ENCODE data around the gene WFIKKN2. TPM values are rescaled to one million over a fixed set of nuclear protein-coding genes. Genes with fewer than 3 reads are reported as not detected.

Gene WFIKKN2
- total and polyA plus RNA-seq, 2 of the 13 experiments (the other 11 are each of a cell fraction or from before 2014, with no cell fraction given), result not detected

GRCh38 chr17:50866950-50867362, 31.6 kb downstream of the WFIKKN2 start (continued):
- no peak for TF ChIP-seq ZNF510 (CRISPR knock-in tag; IDR thresholded peaks at IDR 0.05; ENCODE audit: low read depth)
- TF ChIP-seq KDM5B (CRISPR knock-in tag; IDR thresholded peaks at IDR 0.05; ENCODE audit: borderline replicate concordance), result peak; percentile 53
- TF ChIP-seq MTA3 (CRISPR knock-in tag; IDR thresholded peaks at IDR 0.05), result no peak
- TF ChIP-seq ZNF292 (CRISPR knock-in tag; IDR thresholded peaks at IDR 0.05; ENCODE audit: borderline replicate concordance, low read depth), result no peak
- peak; percentile 68 for TF ChIP-seq RBFOX2 (IDR thresholded peaks at IDR 0.05; ENCODE audit: low read depth, low read length)
- peak; percentile 90 for TF ChIP-seq U2AF1 (optimal IDR thresholded peaks at IDR 0.05; ENCODE audit: low read depth, low read length)
- TF ChIP-seq SP2 (CRISPR knock-in tag; IDR thresholded peaks at IDR 0.05), result peak; percentile 35; the same call in 1 of the 2 replicates
- TF ChIP-seq, protein P1, sequence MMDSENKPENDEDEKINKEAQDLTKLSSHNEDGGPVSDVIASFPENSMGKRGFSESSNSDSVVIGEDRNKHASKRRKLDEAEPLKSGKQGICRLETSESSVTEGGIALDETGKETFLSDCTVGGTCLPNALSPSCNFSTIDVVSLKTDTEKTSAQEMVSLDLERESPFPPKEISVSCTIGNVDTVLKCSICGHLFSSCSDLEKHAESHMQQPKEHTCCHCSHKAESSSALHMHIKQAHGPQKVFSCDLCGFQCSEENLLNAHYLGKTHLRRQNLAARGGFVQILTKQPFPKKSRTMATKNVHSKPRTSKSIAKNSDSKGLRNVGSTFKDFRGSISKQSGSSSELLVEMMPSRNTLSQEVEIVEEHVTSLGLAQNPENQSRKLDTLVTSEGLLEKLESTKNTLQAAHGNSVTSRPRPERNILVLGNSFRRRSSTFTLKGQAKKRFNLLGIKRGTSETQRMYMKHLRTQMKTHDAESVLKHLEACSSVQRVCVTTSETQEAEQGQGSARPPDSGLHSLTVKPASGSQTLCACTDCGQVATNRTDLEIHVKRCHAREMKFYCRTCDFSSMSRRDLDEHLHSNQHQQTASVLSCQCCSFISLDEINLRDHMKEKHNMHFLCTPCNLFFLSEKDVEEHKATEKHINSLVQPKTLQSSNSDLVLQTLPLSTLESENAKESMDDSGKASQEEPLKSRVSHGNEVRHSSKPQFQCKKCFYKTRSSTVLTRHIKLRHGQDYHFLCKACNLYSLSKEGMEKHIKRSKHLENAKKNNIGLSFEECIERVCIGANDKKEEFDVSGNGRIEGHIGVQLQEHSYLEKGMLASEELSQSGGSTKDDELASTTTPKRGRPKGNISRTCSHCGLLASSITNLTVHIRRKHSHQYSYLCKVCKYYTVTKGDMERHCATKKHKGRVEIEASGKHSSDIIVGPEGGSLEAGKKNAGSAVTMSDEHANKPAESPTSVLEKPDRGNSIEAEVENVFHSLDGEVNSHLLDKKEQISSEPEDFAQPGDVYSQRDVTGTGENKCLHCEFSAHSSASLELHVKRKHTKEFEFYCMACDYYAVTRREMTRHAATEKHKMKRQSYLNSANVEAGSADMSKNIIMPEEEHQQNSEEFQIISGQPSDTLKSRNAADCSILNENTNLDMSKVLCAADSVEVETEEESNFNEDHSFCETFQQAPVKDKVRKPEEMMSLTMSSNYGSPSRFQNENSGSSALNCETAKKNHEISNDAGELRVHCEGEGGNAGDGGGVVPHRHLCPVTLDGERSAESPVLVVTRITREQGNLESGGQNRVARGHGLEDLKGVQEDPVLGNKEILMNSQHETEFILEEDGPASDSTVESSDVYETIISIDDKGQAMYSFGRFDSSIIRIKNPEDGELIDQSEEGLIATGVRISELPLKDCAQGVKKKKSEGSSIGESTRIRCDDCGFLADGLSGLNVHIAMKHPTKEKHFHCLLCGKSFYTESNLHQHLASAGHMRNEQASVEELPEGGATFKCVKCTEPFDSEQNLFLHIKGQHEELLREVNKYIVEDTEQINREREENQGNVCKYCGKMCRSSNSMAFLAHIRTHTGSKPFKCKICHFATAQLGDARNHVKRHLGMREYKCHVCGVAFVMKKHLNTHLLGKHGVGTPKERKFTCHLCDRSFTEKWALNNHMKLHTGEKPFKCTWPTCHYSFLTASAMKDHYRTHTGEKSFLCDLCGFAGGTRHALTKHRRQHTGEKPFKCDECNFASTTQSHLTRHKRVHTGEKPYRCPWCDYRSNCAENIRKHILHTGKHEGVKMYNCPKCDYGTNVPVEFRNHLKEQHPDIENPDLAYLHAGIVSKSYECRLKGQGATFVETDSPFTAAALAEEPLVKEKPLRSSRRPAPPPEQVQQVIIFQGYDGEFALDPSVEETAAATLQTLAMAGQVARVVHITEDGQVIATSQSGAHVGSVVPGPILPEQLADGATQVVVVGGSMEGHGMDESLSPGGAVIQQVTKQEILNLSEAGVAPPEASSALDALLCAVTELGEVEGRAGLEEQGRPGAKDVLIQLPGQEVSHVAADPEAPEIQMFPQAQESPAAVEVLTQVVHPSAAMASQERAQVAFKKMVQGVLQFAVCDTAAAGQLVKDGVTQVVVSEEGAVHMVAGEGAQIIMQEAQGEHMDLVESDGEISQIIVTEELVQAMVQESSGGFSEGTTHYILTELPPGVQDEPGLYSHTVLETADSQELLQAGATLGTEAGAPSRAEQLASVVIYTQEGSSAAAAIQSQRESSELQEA (CRISPR knock-in tag; IDR thresholded peaks at IDR 0.05; ENCODE audit: not compliant biosample characterization), result no peak
- 0 out of 2 replicates have a peak, but pooled peaks have one; percentile 70 for TF ChIP-seq KLF13 (CRISPR knock-in tag; IDR thresholded peaks at IDR 0.05)
- 0 out of 2 replicates have a peak, but pooled peaks have one; percentile 22 for TF ChIP-seq ZFP90 (CRISPR knock-in tag; IDR thresholded peaks at IDR 0.05; ENCODE audit: borderline replicate concordance)
- no peak for TF ChIP-seq KLF9 (CRISPR knock-in tag; IDR thresholded peaks at IDR 0.05; ENCODE audit: low read depth)
- TF ChIP-seq ZNF431 (CRISPR knock-in tag; IDR thresholded peaks at IDR 0.05; ENCODE audit: borderline replicate concordance, low read depth), result peak; percentile 40; the same call in 1 of the 2 replicates
- TF ChIP-seq MXD4 (CRISPR knock-in tag; IDR thresholded peaks at IDR 0.05), result no peak
- TF ChIP-seq ZNF747 (CRISPR knock-in tag; IDR thresholded peaks at IDR 0.05; ENCODE audit: borderline replicate concordance), result no peak
- TF ChIP-seq ZNF3 (CRISPR knock-in tag; IDR thresholded peaks at IDR 0.05), result no peak
- no peak; the same call in 1 of the 2 replicates for TF ChIP-seq ZBTB34 (CRISPR knock-in tag; IDR thresholded peaks at IDR 0.05)
- no peak for TF ChIP-seq ZMYM3 (CRISPR knock-in tag; IDR thresholded peaks at IDR 0.05)
- no peak for TF ChIP-seq ZNF660 (CRISPR knock-in tag; IDR thresholded peaks at IDR 0.05; ENCODE audit: borderline replicate concordance, low read depth)
- TF ChIP-seq ZNF446 (CRISPR knock-in tag; IDR thresholded peaks at IDR 0.05), result 0 out of 2 replicates have a peak, but pooled peaks have one; percentile 53
